H1 (cell line): Measurements from ENCODE around the gene CMBL. TPM values are rescaled to one million over a fixed set of nuclear protein-coding genes. Genes with fewer than 3 reads are reported as not detected.

ENCODE experiments used
- CTCF ChIA-PET: fragments of 300-600 bp; sonication (Branson Sonifier 250); formaldehyde crosslinking; loops from one replicate; lab custom pipeline; 2021; ENCODE audit not compliant: partially characterized antibody; lab: Charles Lee
- POLR2A ChIA-PET: fragments of 300-600 bp; sonication (Branson Sonifier 250); formaldehyde crosslinking; loops from one replicate; lab custom pipeline; 2021; ENCODE audit warnings: inconsistent platforms; ENCODE audit not compliant: partially characterized antibody; lab: Charles Lee
- DNase-seq, 2 experiments: peaks; one replicate each; pipeline versions ENCODE4 v3.0.0 to v3.0.0-alpha.2; 2010 to 2022; ENCODE audit warnings: low spot score in 2 of 2, low read depth in 1 of 2, mixed read lengths in 1 of 2
- FAIRE-seq: peaks from 2 replicates; lab custom pipeline; 2011; peaks lifted over from hg19 to GRCh38; lab: Jason Lieb, UNC
- H2AFZ ChIP-seq: 2 replicates; pipeline ENCODE4 v1.8.1; 2012; ENCODE audit warnings: low read length, inconsistent platforms
- H2AK5ac ChIP-seq: 2 replicates; pipeline ENCODE4 v1.6.1; 2013; ENCODE audit warnings: low read depth, low read length
- H2BK120ac ChIP-seq: replicated peaks from 2 replicates; pipeline ENCODE3; 2013; ENCODE audit warnings: low read depth, low read length, inconsistent platforms
- H2BK12ac ChIP-seq: 2 replicates; pipeline ENCODE4 v1.6.1; 2013; ENCODE audit warnings: low read depth, low read length
- H2BK15ac ChIP-seq: 2 replicates; pipeline ENCODE4 v1.6.1; 2013; ENCODE audit warnings: low read length
- H2BK20ac ChIP-seq: 2 replicates; pipeline ENCODE4 v1.6.1; 2013; ENCODE audit warnings: low read length
- H2BK5ac ChIP-seq: 2 replicates; pipeline ENCODE4 v1.6.1; 2013; ENCODE audit warnings: low read depth, low read length
- H3K14ac ChIP-seq: 2 replicates; pipeline ENCODE4 v1.6.1; 2013; ENCODE audit warnings: inconsistent platforms; ENCODE audit not compliant: insufficient read length
- H3K18ac ChIP-seq: 2 replicates; pipeline ENCODE4 v1.6.1; 2013; ENCODE audit warnings: low read length; ENCODE audit errors: extremely low read depth
- H3K23ac ChIP-seq: 2 replicates; pipeline ENCODE4 v1.6.1; 2013; ENCODE audit warnings: inconsistent platforms; ENCODE audit not compliant: insufficient read length
- H3K23me2 ChIP-seq: 2 replicates; pipeline ENCODE4 v1.6.1; 2013; ENCODE audit warnings: low read depth, low read length
- H3K27ac ChIP-seq: 2 replicates; pipeline ENCODE4 v1.6.1; 2011; ENCODE audit warnings: low read depth, low read length, inconsistent platforms
- H3K27me3 ChIP-seq, 4 experiments: replicated peaks in 1 of 4; 1 replicate in 1 of 4; 2 replicates in 3 of 4; pipeline versions ENCODE4 v1.6.1 to v1.8.1; 2011 to 2013; ENCODE audit warnings: low read length in 3 of 4, mild to moderate bottlenecking in 3 of 4, inconsistent platforms in 2 of 4, mixed read lengths in 2 of 4, moderate library complexity in 1 of 4; ENCODE audit not compliant: control insufficient read depth in 3 of 4, insufficient read depth in 3 of 4; ENCODE audit errors: extremely low read depth in 1 of 4
- H3K36me3 ChIP-seq, 4 experiments: 2 replicates each; pipeline versions ENCODE4 v1.6.1 to v1.8.1; 2011 to 2013; ENCODE audit warnings: mild to moderate bottlenecking in 4 of 4, low read length in 3 of 4, moderate library complexity in 2 of 4, control low read depth in 1 of 4, inconsistent platforms in 1 of 4; ENCODE audit not compliant: insufficient read depth in 4 of 4, control insufficient read depth in 2 of 4
- H3K4ac ChIP-seq: replicated peaks from 2 replicates; pipeline ENCODE3; 2013; ENCODE audit warnings: low read length, low read depth, mixed read lengths, inconsistent platforms; ENCODE audit not compliant: insufficient read length
- H3K4me1 ChIP-seq, 4 experiments: replicated peaks in 1 of 4; 1 replicate in 1 of 4; 2 replicates in 3 of 4; pipeline versions ENCODE4 v1.6.1 to v1.8.1; 2011 to 2013; ENCODE audit warnings: low read length in 3 of 4, inconsistent platforms in 2 of 4, mixed read lengths in 1 of 4; ENCODE audit not compliant: insufficient read depth in 4 of 4, control insufficient read depth in 3 of 4
- H3K4me2 ChIP-seq, 2 experiments: 2 replicates each; pipeline versions ENCODE4 v1.6.1 to v1.8.1; 2011 to 2013; ENCODE audit warnings: low read depth in 2 of 2, low read length in 2 of 2, control low read depth in 1 of 2, inconsistent platforms in 1 of 2, mild to moderate bottlenecking in 1 of 2; ENCODE audit not compliant: insufficient read depth in 1 of 2
- H3K4me3 ChIP-seq, 4 experiments: fragments of 200-600, 300-600 bp in 1 of 4; sonication (generic), shearing (Covaris generic), sonication (Bioruptor Twin) in 1 of 4; 2 replicates each; pipeline versions ENCODE4 v1.5.1 to v1.8.1; 2011 to 2016; ENCODE audit warnings: low read length in 4 of 4, low read depth in 3 of 4, control low read depth in 2 of 4, inconsistent platforms in 2 of 4, mild to moderate bottlenecking in 2 of 4, mixed read lengths in 1 of 4, moderate library complexity in 1 of 4; ENCODE audit not compliant: insufficient read depth in 2 of 4; ENCODE audit errors: extremely low read depth in 1 of 4
- H3K56ac ChIP-seq: replicated peaks from 2 replicates; pipeline ENCODE3; 2013; ENCODE audit warnings: low read depth, mild to moderate bottlenecking, mixed read lengths, low read length, inconsistent platforms; ENCODE audit not compliant: insufficient read length
- H3K79me1 ChIP-seq: 2 replicates; pipeline ENCODE4 v1.6.1; 2013; ENCODE audit warnings: low read depth, low read length, control low read depth
- H3K79me2 ChIP-seq, 2 experiments: 2 replicates each; pipeline versions ENCODE4 v1.6.1 to v1.8.1; 2012 to 2013; ENCODE audit warnings: low read length in 2 of 2, mild to moderate bottlenecking in 2 of 2, inconsistent platforms in 1 of 2; ENCODE audit not compliant: insufficient read depth in 2 of 2, control insufficient read depth in 1 of 2
- H3K9ac ChIP-seq, 4 experiments: replicated peaks in 1 of 4; 1 replicate in 1 of 4; 2 replicates in 3 of 4; pipeline versions ENCODE4 v1.6.1 to v1.8.1; 2011 to 2013; ENCODE audit warnings: low read depth in 3 of 4, low read length in 3 of 4, control low read depth in 2 of 4, mild to moderate bottlenecking in 2 of 4, moderate library complexity in 2 of 4, inconsistent platforms in 1 of 4; ENCODE audit errors: extremely low read depth in 1 of 4
- H3K9me3 ChIP-seq, 2 experiments: 2 replicates each; pipeline versions ENCODE4 v1.6.1 to v1.8.1; 2012 to 2013; ENCODE audit warnings: mild to moderate bottlenecking in 2 of 2, moderate library complexity in 2 of 2, control low read depth in 1 of 2, inconsistent platforms in 1 of 2, low read depth in 1 of 2, low read length in 1 of 2, mixed read lengths in 1 of 2; ENCODE audit not compliant: insufficient read depth in 2 of 2
- H4K20me1 ChIP-seq, 2 experiments: replicated peaks in 1 of 2; 2 replicates each; pipeline versions ENCODE3 to v1.8.1; 2011 to 2013; ENCODE audit warnings: inconsistent platforms in 2 of 2, low read length in 2 of 2, mild to moderate bottlenecking in 1 of 2; ENCODE audit not compliant: insufficient read depth in 2 of 2, control insufficient read depth in 1 of 2
- H4K5ac ChIP-seq: 2 replicates; pipeline ENCODE4 v1.6.1; 2013; ENCODE audit warnings: low read length, low read depth, mixed read lengths, inconsistent platforms; ENCODE audit not compliant: insufficient read length
- H4K8ac ChIP-seq: 2 replicates; pipeline ENCODE4 v1.8.0; 2013; ENCODE audit warnings: mild to moderate bottlenecking, moderate library complexity, low read length, inconsistent platforms; ENCODE audit not compliant: insufficient read depth; ENCODE audit errors: extremely low read depth
- H4K91ac ChIP-seq: replicated peaks from 2 replicates; pipeline ENCODE3; 2013; ENCODE audit warnings: low read length, mixed read lengths, inconsistent platforms; ENCODE audit not compliant: insufficient read length
- FOSL1 ChIP-seq: IDR thresholded peaks from 2 replicates; pipeline ENCODE4 v1.6.1; 2011; ENCODE audit warnings: mild to moderate bottlenecking, low read depth, low read length, moderate library complexity; ENCODE audit not compliant: insufficient read depth
- ZNF274 ChIP-seq: IDR thresholded peaks from 2 replicates; pipeline ENCODE4 v1.7.0; 2012; ENCODE audit warnings: low read length, borderline replicate concordance; ENCODE audit errors: extremely low read depth
- WGBS, 2 experiments: shearing (Covaris generic) in 1 of 2; methylation state at CpG; one replicate each; pipeline versions ENCODE4 v1.1.6 to v1.1.7; 2013 to 2015; ENCODE audit warnings: low lambda C conversion rate in 2 of 2, mixed read lengths in 2 of 2, inconsistent platforms in 1 of 2, low coverage in 1 of 2, missing lambda C conversion rate in 1 of 2; ENCODE audit not compliant: insufficient replicate concordance in 2 of 2, insufficient coverage in 1 of 2, insufficient read length in 1 of 2; ENCODE audit errors: extremely low coverage in 1 of 2, missing lambda C conversion rate in 1 of 2; 5-methylcytosine and 5-hydroxymethylcytosine counted together
- polyA plus RNA-seq, 7 experiments: library from polyadenylated mRNA; depleted of rRNA in 3 of 7; stranded (reverse) in 5 of 7; unstranded in 2 of 7; fragments of >200 nt in 5 of 7; fragments of 200-250 nt in 2 of 7; gene quantifications; 1 replicate in 5 of 7; 2 replicates in 1 of 7; 4 replicates in 1 of 7; pipeline versions ENCODE4 v1.2.1 to v1.2.3, GENCODE V29; 2011 to 2013; ENCODE audit warnings: missing spikeins in 2 of 7, mixed read lengths in 2 of 7
- total RNA-seq: library from RNA; stranded (reverse); fragmentation: NEBNext Ultra II Directional; extraction: Animal tissue kit (Norgen Biotek cat#: 25700); gene quantifications from 2 replicates; pipeline ENCODE4 v1.2.1, GENCODE V29; 2021

Gene CMBL
- total and polyA plus RNA-seq, 2 of the 8 experiments (the other 6 are each of a cell fraction or from before 2014, with no cell fraction given), result 27.9 to 32.1 TPM

- Histone ChIP-seq H3K36me3 (no peaks in the 10 kb centered on the region), H3K4me3 (no peak overlapping the region), H3K27ac (no peak overlapping the region), H2BK120ac (no peak overlapping the region), H2BK12ac (no peak overlapping the region), H3K9ac (no peak overlapping the region; a peak in 1 of 7 replicates), H3K4me2 (no peak overlapping the region), H3K14ac (no peak overlapping the region)
- CTCF ChIA-PET, result interaction anchor here (0.7 to 3.9 kb wide), 4 partner anchors 12 to 35 kb away, joined by 3 to 19 read pairs (median 4); no protein-coding TSS in a partner anchor
- no peak for TF ChIP-seq ZNF274
- TF ChIP-seq FOSL1, result no peak
- TF ChIP-seq, all 59 proteins: peak for 0
- DNase-seq, result no peak
- H2BK20ac ChIP-seq, result no peak overlapping the region
- no peak overlapping the region; the same call in 1 of the 2 replicates for H4K8ac ChIP-seq
- no peak overlapping the region for H3K18ac ChIP-seq
- H4K5ac ChIP-seq, result no peak overlapping the region
- no peak overlapping the region for H2BK15ac ChIP-seq
- no peaks in the 10 kb centered on the region for H3K79me1 ChIP-seq
- FAIRE-seq, result no peak
- H3K9me3 ChIP-seq, result no peaks in the 10 kb centered on the region; a peak in 1 of 4 replicates
- no peak overlapping the region for H2BK5ac ChIP-seq
- H4K91ac ChIP-seq, result no peak overlapping the region
- no peak overlapping the region for H2AFZ ChIP-seq
- WGBS, 2 experiments, result 95% methylated on average over 6 of the region's 6 CpGs; no CpG with 5 or more reads in 1 of the 2 experiments
- H3K79me2 ChIP-seq, result no peaks in the 10 kb centered on the region
- H3K4me1 ChIP-seq, result no peaks in the 10 kb centered on the region; a peak in 2 of 7 replicates
- H3K27me3 ChIP-seq, result no peaks in the 10 kb centered on the region
- H4K20me1 ChIP-seq, result no peaks in the 10 kb centered on the region
- POLR2A ChIA-PET, result interaction anchor here (1.1 kb wide), 1 partner anchor 10 kb away, joined by 3 read pairs; no protein-coding TSS in a partner anchor
- H3K23me2 ChIP-seq, result no peaks in the 10 kb centered on the region
- H3K4ac ChIP-seq, result no peak overlapping the region
- H2AK5ac ChIP-seq, result no peak overlapping the region
- H3K56ac ChIP-seq, result no peak overlapping the region
- H3K23ac ChIP-seq, result no peak overlapping the region
These were observed 10.4 kb upstream of the CMBL start for GRCh38 chr5:10317825-10318682.
